HCT116 (cell line): ENCODE data around the gene ADPRHL1. TPM values are rescaled to one million over a fixed set of nuclear protein-coding genes. Genes with fewer than 3 reads are reported as not detected.

Experiments
- ATAC-seq: fragments of 200-7000 bp; cut with Tn5 transposase; 2 replicates; pipeline ENCODE4 v1.9.1; 2020; ENCODE audit warnings: mild to moderate bottlenecking, moderate library complexity
- BruUV-seq: library from RNA; stranded (reverse); fragments of 400-500 nt; replicated peaks from 2 replicates; lab custom pipeline; 2021; lab: Mats Ljungman, UMichigan
- CTCF ChIA-PET: fragments of 300-600 bp; sonication (Branson Sonifier 250); formaldehyde crosslinking; loops from one replicate; lab custom pipeline; 2021; ENCODE audit warnings: antibody characterized with exemption; lab: Charles Lee
- POLR2A ChIA-PET: fragments of 300-600, 350-600 bp; sonication (Branson Sonifier 250); formaldehyde crosslinking; loops from one replicate; lab custom pipeline; 2021; ENCODE audit warnings: antibody characterized with exemption; lab: Charles Lee
- RAD21 ChIA-PET, 2 experiments: fragments of 300-600 bp; sonication (Branson Sonifier 250); formaldehyde crosslinking; loops; one replicate each; lab custom pipeline; 2023; ENCODE audit warnings: low total read pairs in 2 of 2; ENCODE audit not compliant: uncharacterized antibody in 2 of 2, unreplicated experiment in 2 of 2, low non-redundant PET in 1 of 2; lab: Charles Lee
- DNase-seq: peaks from one replicate; pipeline ENCODE4 v3.0.0-alpha.2; 2010; ENCODE audit warnings: low read depth, low spot score
- H2AFZ ChIP-seq: fragments of 200-600 bp; shearing (Covaris generic), sonication (generic); 2 replicates; pipeline ENCODE4 v1.6.1; 2017; ENCODE audit warnings: low read depth, mixed run types, mixed read lengths, antibody characterized with exemption, low read length; ENCODE audit not compliant: poor library complexity, severe bottlenecking
- H3K27ac ChIP-seq: 2 replicates; pipeline ENCODE4 v1.5.1; 2012; ENCODE audit warnings: low read depth, low read length
- H3K27me3 ChIP-seq: fragments of 200-600 bp; sonication (generic); 2 replicates; pipeline ENCODE4 v1.6.1; 2016; ENCODE audit warnings: mixed run types, low read length, mixed read lengths; ENCODE audit not compliant: insufficient read depth
- H3K36me3 ChIP-seq, 2 experiments: fragments of 200-500 bp in 1 of 2; fragments of 200-600 bp in 1 of 2; sonication (Bioruptor generic) in 1 of 2; sonication (generic) in 1 of 2; 2 replicates each; pipeline versions ENCODE4 v1.5.1 to v1.6.1; 2014 to 2016; ENCODE audit warnings: low read length in 2 of 2, inconsistent platforms in 1 of 2, mixed read lengths in 1 of 2, mixed run types in 1 of 2; ENCODE audit not compliant: insufficient read depth in 2 of 2, control insufficient read depth in 1 of 2
- H3K4me1 ChIP-seq, 2 experiments: fragments of 200-600 bp in 1 of 2; sonication (generic) in 1 of 2; 2 replicates each; pipeline versions ENCODE4 v1.5.1 to v1.6.1; 2012 to 2017; ENCODE audit warnings: low read length in 2 of 2, inconsistent platforms in 1 of 2, mild to moderate bottlenecking in 1 of 2, mixed read lengths in 1 of 2, mixed run types in 1 of 2, moderate library complexity in 1 of 2; ENCODE audit not compliant: insufficient read depth in 2 of 2, control insufficient read depth in 1 of 2
- H3K4me2 ChIP-seq: fragments of 200-600 bp; sonication (generic); 2 replicates; pipeline ENCODE4 v1.6.1; 2017; ENCODE audit warnings: mixed run types, low read length, mixed read lengths
- H3K4me3 ChIP-seq, 2 experiments: fragments of 200-600 bp in 1 of 2; sonication (generic) in 1 of 2; replicated peaks in 1 of 2; 2 replicates each; pipeline ENCODE4 v1.5.1; 2011 to 2016; ENCODE audit warnings: low read length in 2 of 2, control low read depth in 1 of 2, low read depth in 1 of 2, mild to moderate bottlenecking in 1 of 2, mixed read lengths in 1 of 2, mixed run types in 1 of 2
- H3K79me2 ChIP-seq: fragments of 200-600 bp; sonication (generic); 2 replicates; pipeline ENCODE4 v1.6.1; 2017; ENCODE audit warnings: mild to moderate bottlenecking, mixed run types, low read length, moderate library complexity, mixed read lengths; ENCODE audit not compliant: insufficient read depth
- H3K9ac ChIP-seq: fragments of 200-600 bp; sonication (generic); 2 replicates; pipeline ENCODE4 v1.6.1; 2016; ENCODE audit warnings: low read length, mixed read lengths
- H3K9me2 ChIP-seq: fragments of 200-600 bp; sonication (generic), shearing (Covaris generic); 2 replicates; pipeline ENCODE4 v1.6.1; 2017; ENCODE audit warnings: mixed run types, mild to moderate bottlenecking, moderate library complexity; ENCODE audit not compliant: insufficient read depth
- H3K9me3 ChIP-seq, 2 experiments: fragments of 200-500 bp in 1 of 2; fragments of 200-600 bp in 1 of 2; sonication (Bioruptor generic) in 1 of 2; sonication (generic) in 1 of 2; 2 replicates each; pipeline ENCODE4 v1.6.1; 2014 to 2017; ENCODE audit warnings: low read length in 2 of 2, mixed read lengths in 2 of 2, inconsistent platforms in 1 of 2, low read depth in 1 of 2, mild to moderate bottlenecking in 1 of 2, mixed run types in 1 of 2, moderate library complexity in 1 of 2; ENCODE audit not compliant: control insufficient read depth in 1 of 2, insufficient read depth in 1 of 2
- H4K20me1 ChIP-seq: fragments of 200-600 bp; sonication (generic), shearing (Covaris generic); 2 replicates; pipeline ENCODE4 v1.6.1; 2017; ENCODE audit warnings: mixed run types, mild to moderate bottlenecking, moderate library complexity; ENCODE audit not compliant: insufficient read depth
- ATF3 ChIP-seq: IDR thresholded peaks from 2 replicates; pipeline ENCODE4 v1.6.1; 2012
- CBX3 ChIP-seq: IDR thresholded peaks from 2 replicates; pipeline ENCODE4 v1.6.1; 2012; ENCODE audit warnings: low read depth
- CEBPB ChIP-seq: IDR thresholded peaks from 2 replicates; pipeline ENCODE4 v1.6.1; 2012; ENCODE audit warnings: low read depth
- CTCF ChIP-seq, 3 experiments: fragments of 200-600 bp in 1 of 3; sonication (generic) in 1 of 3; IDR thresholded peaks in 2 of 3; conservative IDR thresholded peaks in 1 of 3; 2 replicates each; pipeline ENCODE4 v1.5.1; 2012 to 2017; ENCODE audit warnings: low read depth in 2 of 3, low read length in 2 of 3, antibody characterized with exemption in 1 of 3, borderline replicate concordance in 1 of 3, control low read depth in 1 of 3, mild to moderate bottlenecking in 1 of 3, mixed read lengths in 1 of 3, mixed run types in 1 of 3, moderate library complexity in 1 of 3; ENCODE audit not compliant: insufficient read depth in 1 of 3
- ELF1 ChIP-seq: IDR thresholded peaks from 2 replicates; pipeline ENCODE4 v1.6.1; 2012; ENCODE audit warnings: low read depth, borderline replicate concordance
- FOSL1 ChIP-seq: IDR thresholded peaks from 2 replicates; pipeline ENCODE4 v1.6.1; 2012; ENCODE audit warnings: low read depth
- JUND ChIP-seq: IDR thresholded peaks from 2 replicates; pipeline ENCODE4 v1.6.1; 2012
- MAX ChIP-seq: IDR thresholded peaks from 2 replicates; pipeline ENCODE4 v1.6.1; 2012
- POLR2A ChIP-seq: IDR thresholded peaks from 2 replicates; pipeline ENCODE4 v1.7.0; 2011; ENCODE audit warnings: borderline replicate concordance; ENCODE audit not compliant: insufficient read depth, insufficient read length; ENCODE audit errors: extremely low read depth
- POLR2AphosphoS5 ChIP-seq: IDR thresholded peaks from 2 replicates; pipeline ENCODE4 v1.6.1; 2011; ENCODE audit warnings: mild to moderate bottlenecking, low read depth, low read length, moderate library complexity
- RAD21 ChIP-seq: IDR thresholded peaks from 2 replicates; pipeline ENCODE4 v1.6.1; 2012; ENCODE audit warnings: low read depth, mild to moderate bottlenecking
- SIN3A ChIP-seq: IDR thresholded peaks from 2 replicates; pipeline ENCODE4 v1.6.1; 2012; ENCODE audit warnings: low read depth
- TCF7L2 ChIP-seq: IDR thresholded peaks from 2 replicates; pipeline ENCODE4 v1.7.0; 2011; ENCODE audit warnings: borderline replicate concordance, inconsistent platforms; ENCODE audit not compliant: insufficient read depth, insufficient read length; ENCODE audit errors: extremely low read depth
- YY1 ChIP-seq: IDR thresholded peaks from 2 replicates; pipeline ENCODE4 v1.6.1; 2011; ENCODE audit warnings: low read length, low read depth, moderate library complexity, mild to moderate bottlenecking; ENCODE audit not compliant: insufficient replicate concordance; ENCODE audit errors: extremely low read depth
- ZBTB33 ChIP-seq: IDR thresholded peaks from 2 replicates; pipeline ENCODE4 v1.6.1; 2011; ENCODE audit warnings: mild to moderate bottlenecking, low read length, moderate library complexity; ENCODE audit not compliant: insufficient replicate concordance; ENCODE audit errors: extremely low read depth
- ZNF274 ChIP-seq: fragments of 200-500 bp; sonication (Bioruptor generic); IDR thresholded peaks from 2 replicates; pipeline ENCODE4 v1.6.1; 2014; ENCODE audit warnings: mild to moderate bottlenecking, low read depth, low read length, inconsistent platforms
- intact Hi-C: fragments of 100-400 bp; cut with micrococcal nuclease; formaldehyde crosslinking; loops from 2 replicates; pipeline ENCODE4 v1.10.0; 2022
- total RNA-seq: library from RNA; stranded (reverse); gene quantifications from one replicate; pipeline ENCODE4 v1.2.1, GENCODE V29; 2021; ENCODE audit not compliant: unreplicated experiment

Gene ADPRHL1
- total RNA-seq, 1 experiment from 2014 or later, result 12.6 TPM

GRCh38 chr13:113404366-113404722 is 48.9 kb downstream of the ADPRHL1 start:
- CTCF ChIA-PET, result no interaction called here
- intact Hi-C loops, result no loop called here
- 0 out of 2 replicates have a peak, but pooled peaks have one; percentile 11 for ATAC-seq
- no peaks in the 10 kb centered on the region for H3K9me2 ChIP-seq
- DNase-seq, result no peak
- peaks cover 3% of the 10 kb centered on the region; the same call in 1 of the 2 replicates for H3K27me3 ChIP-seq
- no peak for TF ChIP-seq CTCF (IDR thresholded peaks at IDR 0.05 in 2 of 3, conservative IDR thresholded peaks at IDR 0.05 in 1 of 3; ENCODE audit: borderline replicate concordance in 1 of 3, insufficient read depth in 1 of 3, low read depth in 2 of 3, low read length in 2 of 3)
- no peak for TF ChIP-seq YY1
- no peak for TF ChIP-seq ELF1
- TF ChIP-seq CBX3, result no peak
- no peak for TF ChIP-seq TCF7L2
- no peak for TF ChIP-seq FOSL1
- no peak for TF ChIP-seq MAX
- no peak for TF ChIP-seq POLR2AphosphoS5
- no peak for TF ChIP-seq SIN3A
- no peak for TF ChIP-seq ZBTB33
- TF ChIP-seq CEBPB, result no peak
- no peak for TF ChIP-seq JUND
- TF ChIP-seq ZNF274, result no peak
- no peak for TF ChIP-seq POLR2A
- no peak for TF ChIP-seq RAD21
- no peak for TF ChIP-seq ATF3
- TF ChIP-seq, all 23 proteins: peak for 0
- ChIA-PET POLR2A (no interaction called here), RAD21 (no interaction called here)
- H3K36me3 ChIP-seq, result no peaks in the 10 kb centered on the region
- H3K79me2 ChIP-seq, result no peaks in the 10 kb centered on the region
- no peak overlapping the region for H2AFZ ChIP-seq
- no peak overlapping the region for H3K9ac ChIP-seq
- no peak overlapping the region for H3K4me2 ChIP-seq
- no peaks in the 10 kb centered on the region for H3K9me3 ChIP-seq
- H3K27ac ChIP-seq, result no peak overlapping the region
- no TSS peak for BruUV-seq
- no peak overlapping the region for H3K4me3 ChIP-seq
- peaks cover 1 to 2% of the 10 kb centered on the region in 2 experiments; a peak in 3 of 4 replicates for H3K4me1 ChIP-seq
- H4K20me1 ChIP-seq, result no peaks in the 10 kb centered on the region
